ENCODE results near the gene ZC3H18.

GRCh38 chr16:88634994-88635670 lies 64.9 kb downstream of the ZC3H18 start:
- TF ChIP-seq CTCF (conservative IDR thresholded peaks at IDR 0.05) (no peak), ZFX (IDR thresholded peaks at IDR 0.05) (no peak)
